DMS153 treated with DMSO at 0.1 percent for 48 hours (cell line): ENCODE measurements around the gene TRDMT1.

ENCODE experiments used
- DNase-seq: peaks from one replicate; lab custom pipeline; 2025; ENCODE audit not compliant: unreplicated experiment; lab: John Stamatoyannopoulos, UW

The TRDMT1 gene, protein sequence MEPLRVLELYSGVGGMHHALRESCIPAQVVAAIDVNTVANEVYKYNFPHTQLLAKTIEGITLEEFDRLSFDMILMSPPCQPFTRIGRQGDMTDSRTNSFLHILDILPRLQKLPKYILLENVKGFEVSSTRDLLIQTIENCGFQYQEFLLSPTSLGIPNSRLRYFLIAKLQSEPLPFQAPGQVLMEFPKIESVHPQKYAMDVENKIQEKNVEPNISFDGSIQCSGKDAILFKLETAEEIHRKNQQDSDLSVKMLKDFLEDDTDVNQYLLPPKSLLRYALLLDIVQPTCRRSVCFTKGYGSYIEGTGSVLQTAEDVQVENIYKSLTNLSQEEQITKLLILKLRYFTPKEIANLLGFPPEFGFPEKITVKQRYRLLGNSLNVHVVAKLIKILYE

DNA sequence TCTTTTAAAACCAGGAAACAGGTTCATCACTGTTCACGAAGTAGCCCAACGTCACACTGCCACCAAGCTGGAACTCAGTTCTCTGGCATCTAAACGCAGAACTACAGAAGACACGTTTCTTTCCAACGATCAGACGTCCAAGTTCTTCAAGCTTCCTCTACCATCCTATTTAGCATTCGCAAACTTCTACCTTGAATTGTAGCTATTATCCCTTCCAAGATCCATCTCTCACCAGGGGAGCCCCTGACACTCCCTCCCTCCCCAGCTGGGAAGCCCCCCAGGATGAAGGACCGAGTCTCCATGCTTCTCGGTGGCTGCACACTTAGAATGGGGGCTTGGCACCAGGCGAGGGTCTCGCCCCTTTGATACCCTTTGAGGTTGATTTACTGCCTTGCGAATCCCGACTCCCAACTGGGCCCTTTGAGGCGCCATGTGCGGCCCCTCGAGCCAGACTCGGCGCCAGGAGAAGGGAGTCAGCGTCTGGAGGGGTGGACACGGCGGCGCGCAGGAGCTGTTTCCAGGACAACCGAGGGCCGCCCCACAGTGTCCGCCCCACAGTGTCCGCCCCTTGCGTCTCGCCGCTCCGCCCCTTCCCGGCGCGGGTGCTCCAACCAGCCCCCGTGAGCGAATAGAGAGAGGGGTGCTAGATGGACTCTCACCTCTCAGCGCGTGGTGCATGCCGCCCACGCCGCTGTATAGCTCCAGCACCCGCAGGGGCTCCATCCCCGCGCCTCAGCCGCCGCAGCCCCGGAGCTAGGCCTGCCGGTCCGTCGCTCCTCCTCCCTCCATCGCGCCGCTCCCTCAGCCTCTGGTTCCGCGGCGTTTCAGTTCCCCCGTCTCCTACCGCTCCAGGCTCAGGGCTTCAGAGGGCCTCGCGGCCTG lies at the start of gene TRDMT1:
Gene TRDMT1 (minus strand): TSS at position 761 of the 882 bp plus-strand sequence. CDS start 38 bp downstream, at position 723.
- no peak for DNase-seq

GRCh38 chr10:17250736-17251135 lies 49.3 kb upstream of the TRDMT1 start:
- DNase-seq, result no peak

GRCh38 chr10:17249820-17250219 lies 48.3 kb upstream of the TRDMT1 start:
- DNase-seq, result no peak

DNA sequence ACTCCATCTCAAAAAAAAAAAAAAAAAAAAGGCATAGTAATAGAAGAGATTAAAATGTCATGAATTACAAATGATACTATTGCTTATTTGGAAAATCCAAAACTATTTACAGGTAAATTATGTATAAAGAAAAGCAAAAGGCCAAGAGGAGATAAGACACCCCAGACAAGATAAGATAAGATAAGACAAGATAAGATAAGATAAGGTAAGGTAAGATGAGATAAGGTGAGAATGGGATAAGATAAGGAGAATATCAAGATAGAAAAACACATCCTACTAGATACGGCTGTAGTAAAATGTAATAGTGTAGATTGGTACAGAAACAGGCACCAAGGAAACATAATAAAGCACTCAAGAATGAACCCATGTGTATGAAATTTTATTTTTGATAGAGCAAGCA lies 47.5 kb upstream of the TRDMT1 start:
- no peak for DNase-seq

GRCh38 chr10:17247210-17247609 lies 45.7 kb upstream of the TRDMT1 start:
- DNase-seq, result no peak

DNA sequence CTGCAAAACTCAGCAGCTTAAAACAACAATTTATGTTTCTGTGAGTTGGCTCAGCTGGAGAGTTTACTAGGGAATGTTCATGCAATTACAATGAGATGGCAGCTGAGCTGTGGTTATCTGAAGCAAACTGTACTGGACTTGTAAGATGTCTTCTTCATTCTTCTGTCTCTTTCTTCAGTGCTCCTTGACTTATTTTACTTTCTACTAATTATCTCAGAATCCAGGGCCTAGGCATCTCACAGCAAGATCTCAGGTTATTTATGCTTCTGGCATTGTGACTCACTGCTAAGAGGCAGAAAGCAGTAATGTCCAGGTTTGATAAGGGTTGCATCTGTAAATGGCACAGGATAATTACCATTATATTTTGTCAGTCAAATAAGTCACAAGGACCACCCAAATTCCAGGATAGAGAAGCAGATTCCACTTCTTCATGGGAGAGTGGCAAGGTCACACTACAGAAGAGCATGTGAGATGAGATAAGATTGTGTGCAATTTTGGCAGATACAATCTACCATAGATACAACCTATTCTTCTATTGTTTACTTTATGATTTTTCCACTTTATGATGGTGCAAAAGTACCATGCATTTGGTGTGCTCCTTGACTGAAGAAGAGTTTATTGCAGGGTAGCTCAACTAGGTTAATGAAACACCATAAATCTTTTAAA lies 43.4 kb upstream of the TRDMT1 start:
- no peak for DNase-seq

DNA sequence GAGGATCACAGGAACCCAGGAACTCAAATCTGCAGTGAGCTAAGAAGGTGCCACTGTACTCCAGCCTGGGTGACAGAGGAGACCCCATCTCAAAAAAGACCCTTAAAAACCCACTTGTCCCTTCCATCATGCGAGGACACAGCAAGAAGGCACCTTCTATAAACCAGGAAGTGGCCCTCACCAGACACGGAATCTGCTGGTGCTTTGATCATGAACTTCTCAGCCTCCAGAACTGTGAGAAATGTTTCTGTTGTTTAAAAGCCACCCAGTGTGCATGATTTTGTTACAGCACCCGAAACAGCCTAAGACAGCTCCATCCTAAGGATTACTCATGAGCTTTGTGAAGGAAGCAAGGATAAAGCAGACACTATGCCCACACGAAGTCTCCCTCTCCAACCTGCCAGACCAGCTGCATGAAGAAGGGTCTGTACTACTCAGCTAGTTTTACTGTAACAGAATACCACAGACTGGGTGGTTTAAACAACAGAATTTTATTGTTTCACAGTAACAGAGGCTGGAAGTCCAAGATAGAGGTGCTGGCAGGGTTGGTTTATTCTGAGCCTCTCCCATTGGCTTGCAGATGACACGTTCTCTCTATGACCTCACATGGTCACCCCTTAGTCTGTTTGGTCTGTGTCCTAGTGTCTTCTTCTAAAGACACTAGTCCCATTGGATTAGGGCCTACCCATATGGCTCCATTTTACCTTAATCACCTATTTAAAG lies 40.3 kb upstream of the TRDMT1 start:
- DNase-seq, result no peak

DNA sequence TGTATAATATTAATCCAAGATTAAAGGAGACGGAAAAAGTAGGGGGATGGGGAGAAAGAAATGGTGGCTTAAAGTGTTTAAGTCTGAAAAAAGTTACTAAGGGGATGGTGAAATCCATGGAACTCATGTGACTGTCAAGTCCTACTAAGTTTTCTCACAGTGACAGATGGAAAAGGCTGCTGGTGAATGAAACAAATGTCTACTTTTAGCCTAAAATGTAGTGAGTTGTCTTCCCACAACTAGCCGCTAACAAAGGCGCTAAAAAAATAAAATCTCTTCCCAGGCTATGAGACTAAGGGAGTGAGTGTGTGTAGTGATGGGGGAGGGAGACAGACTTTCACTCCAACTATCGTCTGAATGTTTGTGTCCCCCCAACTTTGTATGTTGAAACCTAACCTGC lies 39.1 kb upstream of the TRDMT1 start:
- no peak for DNase-seq

DNA sequence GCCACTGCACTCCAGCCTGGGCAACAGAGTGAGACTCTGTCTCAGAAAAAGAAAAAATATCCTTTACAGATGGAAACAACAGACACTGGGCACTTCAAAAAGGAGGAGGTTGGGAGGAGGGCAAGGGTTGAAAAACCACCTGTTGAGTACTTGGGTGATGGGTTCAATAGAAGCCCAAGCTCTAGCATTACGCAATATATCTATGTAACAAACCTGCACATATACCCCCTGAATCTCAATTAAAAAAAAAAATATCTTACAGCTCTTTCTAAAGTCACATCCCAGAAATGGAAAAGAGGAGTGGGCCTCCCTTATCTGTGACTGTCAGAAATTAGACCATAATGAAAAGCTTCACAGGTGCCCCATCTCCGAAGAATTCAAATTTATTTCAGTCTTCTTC lies 38.6 kb upstream of the TRDMT1 start:
- no peak for DNase-seq

- DNase-seq, result no peak
These were observed 38.0 kb upstream of the TRDMT1 start for GRCh38 chr10:17239345-17240085.

DNA sequence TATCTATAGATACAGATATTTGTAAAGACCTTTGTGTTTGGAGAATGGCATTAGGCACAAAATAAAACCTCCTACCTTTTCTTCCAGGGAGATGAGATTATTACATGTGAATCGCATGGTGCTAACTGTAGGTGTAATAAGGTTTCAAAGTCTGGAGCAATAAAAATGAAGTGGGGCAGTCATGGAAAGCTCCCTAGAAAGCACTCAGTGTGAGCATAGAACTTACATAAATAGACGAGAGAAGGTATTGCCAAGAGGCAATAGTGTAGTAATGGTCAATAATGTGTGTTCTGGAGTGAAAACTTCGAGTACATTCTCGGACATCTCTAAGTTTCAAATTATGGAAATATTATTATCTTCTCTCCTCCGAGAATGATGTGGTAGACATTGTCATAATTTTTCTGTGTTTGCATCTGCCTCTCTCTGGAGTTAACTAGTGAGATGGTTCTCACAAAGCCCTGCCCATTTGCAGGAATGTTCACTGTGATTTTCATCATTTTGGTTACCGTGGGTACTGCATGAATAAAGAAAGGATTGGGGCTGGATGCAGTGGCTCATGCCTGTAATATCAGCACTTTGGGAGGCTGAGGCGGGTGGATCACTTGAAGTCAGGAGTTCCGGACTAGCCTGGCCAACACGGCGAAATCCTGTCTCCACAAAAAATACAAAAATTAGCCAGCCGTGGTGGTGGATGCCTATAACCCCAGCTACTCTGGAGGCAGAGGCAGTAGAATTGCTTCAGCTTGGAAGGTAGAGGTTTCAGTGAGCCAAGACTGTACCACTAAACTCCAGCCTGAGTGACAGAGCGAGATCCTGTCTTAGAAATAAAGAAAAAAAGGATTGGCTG lies 37.2 kb upstream of the TRDMT1 start:
- DNase-seq, result no peak

- no peak for DNase-seq
These were observed 36.5 kb upstream of the TRDMT1 start for GRCh38 chr10:17237915-17238444.

DNA sequence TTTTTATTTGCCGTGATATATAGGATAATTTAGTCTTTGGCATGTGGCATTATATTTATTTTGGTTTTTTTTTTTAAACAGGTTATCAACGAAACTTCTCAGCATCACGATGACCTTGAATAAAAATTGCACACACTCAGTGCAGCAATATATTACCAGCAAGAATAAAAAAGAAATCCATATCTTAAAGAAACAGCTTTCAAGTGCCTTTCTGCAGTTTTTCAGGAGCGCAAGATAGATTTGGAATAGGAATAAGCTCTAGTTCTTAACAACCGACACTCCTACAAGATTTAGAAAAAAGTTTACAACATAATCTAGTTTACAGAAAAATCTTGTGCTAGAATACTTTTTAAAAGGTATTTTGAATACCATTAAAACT lies 35.7 kb upstream of the TRDMT1 start:
- no peak for DNase-seq

- DNase-seq, result no peak
These were observed 35.1 kb upstream of the TRDMT1 start for GRCh38 chr10:17236468-17237148.

- DNase-seq, result no peak
These were observed 33.7 kb upstream of the TRDMT1 start for GRCh38 chr10:17235136-17235535.

- DNase-seq, result no peak
These were observed 33.0 kb upstream of the TRDMT1 start for GRCh38 chr10:17234431-17234945.

- no peak for DNase-seq
These were observed 32.0 kb upstream of the TRDMT1 start for GRCh38 chr10:17233286-17233991.
